Karpas-422 (cell line): ENCODE measurements around the gene ENAH. TPM values are rescaled to one million over a fixed set of nuclear protein-coding genes. Genes with fewer than 3 reads are reported as not detected.

ENCODE experiments used
- DNase-seq: peaks from one replicate; pipeline ENCODE4 v3.0.0-alpha.2; 2015
- H2AFZ ChIP-seq: fragments of 200-600 bp; sonication (generic); 2 replicates; pipeline ENCODE4 v1.6.1; 2014; ENCODE audit warnings: antibody characterized with exemption, low read length, mixed read lengths
- H3K27ac ChIP-seq: fragments of 200-600 bp; sonication (generic); 2 replicates; pipeline ENCODE4 v1.5.1; 2014; ENCODE audit warnings: mild to moderate bottlenecking, low read length, moderate library complexity
- H3K27me3 ChIP-seq: fragments of 200-600 bp; sonication (generic); 2 replicates; pipeline ENCODE4 v1.6.1; 2014; ENCODE audit warnings: low read length, mixed read lengths
- H3K36me3 ChIP-seq: fragments of 200-600 bp; sonication (generic); 2 replicates; pipeline ENCODE4 v1.6.1; 2014; ENCODE audit warnings: low read length, mixed read lengths; ENCODE audit not compliant: insufficient read depth
- H3K4me1 ChIP-seq: fragments of 200-600 bp; sonication (generic); 2 replicates; pipeline ENCODE4 v1.6.1; 2014; ENCODE audit warnings: mild to moderate bottlenecking, low read length, mixed read lengths
- H3K4me2 ChIP-seq: fragments of 200-600 bp; sonication (generic); 2 replicates; pipeline ENCODE4 v1.6.1; 2014; ENCODE audit warnings: low read length, low read depth, mild to moderate bottlenecking; ENCODE audit not compliant: poor library complexity, severe bottlenecking
- H3K4me3 ChIP-seq: fragments of 200-600 bp; sonication (generic); 2 replicates; pipeline ENCODE4 v1.5.1; 2014; ENCODE audit warnings: mild to moderate bottlenecking, antibody characterized with exemption, low read length, mixed read lengths
- H3K79me2 ChIP-seq: fragments of 200-600 bp; sonication (generic); 2 replicates; pipeline ENCODE4 v1.6.1; 2014; ENCODE audit warnings: mild to moderate bottlenecking, low read length, mixed read lengths
- H3K9ac ChIP-seq: fragments of 200-600 bp; sonication (generic); 2 replicates; pipeline ENCODE4 v1.6.0; 2014; ENCODE audit warnings: low read length
- H3K9me2 ChIP-seq: fragments of 200-600 bp; sonication (generic), shearing (Covaris generic); replicated peaks from 2 replicates; pipeline ENCODE4 v1.6.0; 2014; ENCODE audit warnings: mild to moderate bottlenecking, low read length, moderate library complexity; ENCODE audit not compliant: insufficient read depth
- H3K9me3 ChIP-seq: fragments of 300-700, 200-600 bp; sonication (generic); 2 replicates; pipeline ENCODE4 v1.6.1; 2014; ENCODE audit warnings: low read length, mixed read lengths
- H4K20me1 ChIP-seq: fragments of 200-600 bp; sonication (generic); 2 replicates; pipeline ENCODE4 v1.6.1; 2014; ENCODE audit warnings: mild to moderate bottlenecking, antibody characterized with exemption, low read length, low read depth; ENCODE audit not compliant: insufficient read depth
- total RNA-seq: library from RNA; depleted of rRNA; stranded (reverse); fragments of >200 nt; shearing (Covaris generic); gene quantifications from 2 replicates; pipeline ENCODE4 v1.2.3, GENCODE V29; 2014; ENCODE audit warnings: low replicate concordance

Gene ENAH
- total RNA-seq, 1 experiment from 2014 or later: not detected

DNA sequence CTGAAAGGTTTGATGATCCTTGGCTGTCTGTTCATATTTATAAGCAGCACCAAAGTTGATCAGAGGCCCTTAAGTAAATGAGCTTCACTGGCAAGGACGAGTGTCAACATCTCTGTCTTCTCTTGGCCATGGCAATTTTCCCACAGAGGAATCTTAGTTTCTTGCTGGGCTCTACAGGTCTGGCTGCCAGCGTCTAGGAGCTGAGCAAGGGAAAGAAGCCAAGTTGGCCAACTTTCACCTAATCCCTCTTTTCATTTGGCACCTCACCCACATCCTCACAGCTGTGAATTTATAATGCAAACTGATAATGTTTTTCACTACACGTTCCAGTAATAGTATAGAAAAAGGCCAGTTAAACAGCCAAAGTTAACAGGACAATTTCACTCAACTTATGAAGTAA, 126.0 kb downstream of the ENAH start:
- no peaks in the 10 kb centered on the region for H3K9me2 ChIP-seq
- no peaks in the 10 kb centered on the region for H3K36me3 ChIP-seq
- H3K4me1 ChIP-seq: no peaks in the 10 kb centered on the region
- H3K79me2 ChIP-seq: no peaks in the 10 kb centered on the region
- DNase-seq: no peak
- no peaks in the 10 kb centered on the region for H4K20me1 ChIP-seq
- no peak overlapping the region for H3K9ac ChIP-seq
- no peak overlapping the region for H3K27ac ChIP-seq
- no peak overlapping the region for H2AFZ ChIP-seq
- H3K27me3 ChIP-seq: no peaks in the 10 kb centered on the region
- no peak overlapping the region for H3K4me2 ChIP-seq
- no peaks in the 10 kb centered on the region for H3K9me3 ChIP-seq
- no peak overlapping the region for H3K4me3 ChIP-seq

DNA sequence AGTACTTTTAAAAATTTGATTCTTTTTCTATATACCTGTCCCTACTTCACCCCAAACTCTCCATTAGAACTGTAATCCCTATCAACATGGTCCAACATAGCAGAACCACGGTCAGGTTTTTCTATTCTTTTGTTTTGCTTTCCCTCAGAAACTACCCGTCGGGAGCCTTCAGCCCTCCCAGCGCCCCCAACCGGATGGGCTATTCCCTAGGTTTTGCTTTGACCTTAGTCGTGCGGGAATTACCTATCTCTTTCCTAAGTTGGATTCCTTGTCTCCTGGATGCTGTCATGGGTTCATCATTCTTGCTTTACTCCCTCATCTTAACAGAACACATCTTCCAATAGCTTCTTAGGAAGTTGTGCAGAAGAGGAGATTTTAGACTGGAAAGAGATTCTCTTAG, 127.5 kb downstream of the ENAH start:
- Histone ChIP-seq H4K20me1 (no peaks in the 10 kb centered on the region), H3K4me1 (no peaks in the 10 kb centered on the region), H3K4me2 (no peak overlapping the region), H2AFZ (no peak overlapping the region), H3K36me3 (no peaks in the 10 kb centered on the region), H3K27me3 (no peaks in the 10 kb centered on the region), H3K9me3 (no peaks in the 10 kb centered on the region), H3K79me2 (no peaks in the 10 kb centered on the region), H3K9me2 (no peaks in the 10 kb centered on the region), H3K27ac (no peak overlapping the region), H3K9ac (no peak overlapping the region), H3K4me3 (no peak overlapping the region)
- no peak for DNase-seq

DNA sequence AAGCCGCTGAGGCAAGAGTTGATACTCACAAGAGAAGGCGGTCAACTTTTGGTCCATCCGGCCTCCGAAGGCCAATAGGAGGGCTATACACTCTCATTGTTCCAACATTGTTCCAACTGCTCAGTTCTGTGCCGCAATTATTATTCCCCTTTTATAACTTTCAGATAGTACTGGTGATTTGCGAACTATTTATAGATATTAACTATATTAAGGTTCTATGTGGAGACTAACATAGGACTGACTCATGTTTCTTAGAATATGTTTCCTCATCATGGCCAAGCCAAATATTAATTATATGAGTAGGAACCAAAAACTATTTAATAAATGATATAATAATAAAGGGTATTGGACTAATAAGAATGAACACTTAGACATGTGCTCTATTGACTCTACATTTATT, 128.4 kb downstream of the ENAH start:
- DNase-seq: no peak
- H3K4me3 ChIP-seq: no peak overlapping the region
- H3K79me2 ChIP-seq: no peaks in the 10 kb centered on the region
- no peak overlapping the region for H3K4me2 ChIP-seq
- no peaks in the 10 kb centered on the region for H3K36me3 ChIP-seq
- no peaks in the 10 kb centered on the region for H3K9me2 ChIP-seq
- no peak overlapping the region for H2AFZ ChIP-seq
- no peak overlapping the region for H3K9ac ChIP-seq
- no peaks in the 10 kb centered on the region for H4K20me1 ChIP-seq
- no peak overlapping the region for H3K27ac ChIP-seq
- H3K27me3 ChIP-seq: no peaks in the 10 kb centered on the region
- H3K4me1 ChIP-seq: no peaks in the 10 kb centered on the region
- no peaks in the 10 kb centered on the region for H3K9me3 ChIP-seq

DNA sequence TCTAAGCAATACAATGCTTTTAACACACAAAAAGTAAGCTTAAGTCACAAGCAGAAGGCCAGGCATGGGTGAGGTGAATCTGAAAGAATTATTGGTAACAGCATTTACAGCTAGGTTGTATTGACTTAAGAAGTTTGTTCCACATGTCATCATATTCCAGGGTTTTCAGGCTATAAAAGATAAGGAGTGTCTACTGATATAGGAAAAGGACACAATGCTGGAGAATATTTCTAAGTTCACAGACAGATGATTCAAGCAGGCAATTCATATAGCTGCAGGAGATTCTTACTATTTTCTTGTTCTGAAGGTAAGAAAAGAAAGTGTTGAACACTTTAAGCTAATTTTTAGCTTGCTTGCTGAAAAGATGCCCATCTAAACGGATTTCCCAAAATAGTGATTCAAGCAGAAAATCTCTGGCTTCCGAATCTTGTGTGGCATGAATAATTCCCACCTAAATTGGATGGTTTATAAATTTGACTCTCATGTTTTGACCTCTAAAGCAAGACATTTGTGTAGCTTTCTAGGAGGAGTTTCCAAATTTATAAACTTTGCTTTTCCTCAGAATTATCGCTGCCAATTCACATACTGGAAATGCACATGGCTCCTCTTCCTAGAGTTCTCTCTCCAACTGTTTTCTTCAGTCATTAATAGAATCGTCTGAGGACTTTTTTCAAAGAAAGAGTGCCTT, 129.5 kb downstream of the ENAH start:
- no peak for DNase-seq
- H4K20me1 ChIP-seq: no peaks in the 10 kb centered on the region
- H3K9me3 ChIP-seq: no peaks in the 10 kb centered on the region
- no peak overlapping the region for H2AFZ ChIP-seq
- H3K4me3 ChIP-seq: no peak overlapping the region
- no peaks in the 10 kb centered on the region for H3K27me3 ChIP-seq
- H3K4me2 ChIP-seq: no peak overlapping the region
- no peaks in the 10 kb centered on the region for H3K79me2 ChIP-seq
- no peak overlapping the region for H3K27ac ChIP-seq
- no peaks in the 10 kb centered on the region for H3K9me2 ChIP-seq
- H3K36me3 ChIP-seq: no peaks in the 10 kb centered on the region
- H3K9ac ChIP-seq: no peak overlapping the region
- H3K4me1 ChIP-seq: no peaks in the 10 kb centered on the region

DNA sequence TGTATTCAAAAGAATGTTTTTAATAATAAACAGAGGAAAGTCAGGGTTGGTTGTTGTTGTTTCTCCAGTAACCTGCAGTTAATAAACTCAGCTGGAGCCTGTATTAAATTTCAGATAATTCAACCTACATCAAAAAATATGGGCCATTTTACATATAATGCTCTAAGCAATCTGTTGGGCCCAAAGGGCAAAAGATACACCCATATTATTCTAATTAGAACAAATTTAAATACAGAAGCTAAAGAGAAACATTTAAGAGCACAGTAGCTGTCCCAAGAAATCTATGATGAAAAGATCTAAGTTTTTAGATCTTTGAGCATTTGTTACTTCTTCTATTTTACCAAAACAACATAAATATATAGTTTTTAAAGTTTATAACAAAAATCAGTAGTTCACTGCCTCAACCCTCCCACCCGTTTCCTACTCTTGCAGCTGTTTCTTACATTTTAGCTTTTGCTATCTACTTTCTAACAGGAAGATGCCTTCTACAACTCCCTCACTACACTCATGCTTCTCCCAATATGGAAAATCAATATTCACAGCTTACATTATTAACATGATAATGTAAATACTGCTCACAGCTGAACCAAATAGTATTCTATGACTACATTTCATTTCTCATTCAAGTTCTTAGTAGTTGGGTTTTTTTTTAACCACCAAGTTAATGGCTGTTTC, 130.2 kb downstream of the ENAH start:
- no peaks in the 10 kb centered on the region for H3K9me2 ChIP-seq
- no peaks in the 10 kb centered on the region for H3K9me3 ChIP-seq
- DNase-seq: no peak
- H3K79me2 ChIP-seq: no peaks in the 10 kb centered on the region
- H3K36me3 ChIP-seq: no peaks in the 10 kb centered on the region
- H2AFZ ChIP-seq: no peak overlapping the region
- no peaks in the 10 kb centered on the region for H3K4me1 ChIP-seq
- H4K20me1 ChIP-seq: no peaks in the 10 kb centered on the region
- no peak overlapping the region for H3K27ac ChIP-seq
- no peak overlapping the region for H3K4me3 ChIP-seq
- no peak overlapping the region for H3K9ac ChIP-seq
- H3K4me2 ChIP-seq: no peak overlapping the region
- H3K27me3 ChIP-seq: no peaks in the 10 kb centered on the region

DNA sequence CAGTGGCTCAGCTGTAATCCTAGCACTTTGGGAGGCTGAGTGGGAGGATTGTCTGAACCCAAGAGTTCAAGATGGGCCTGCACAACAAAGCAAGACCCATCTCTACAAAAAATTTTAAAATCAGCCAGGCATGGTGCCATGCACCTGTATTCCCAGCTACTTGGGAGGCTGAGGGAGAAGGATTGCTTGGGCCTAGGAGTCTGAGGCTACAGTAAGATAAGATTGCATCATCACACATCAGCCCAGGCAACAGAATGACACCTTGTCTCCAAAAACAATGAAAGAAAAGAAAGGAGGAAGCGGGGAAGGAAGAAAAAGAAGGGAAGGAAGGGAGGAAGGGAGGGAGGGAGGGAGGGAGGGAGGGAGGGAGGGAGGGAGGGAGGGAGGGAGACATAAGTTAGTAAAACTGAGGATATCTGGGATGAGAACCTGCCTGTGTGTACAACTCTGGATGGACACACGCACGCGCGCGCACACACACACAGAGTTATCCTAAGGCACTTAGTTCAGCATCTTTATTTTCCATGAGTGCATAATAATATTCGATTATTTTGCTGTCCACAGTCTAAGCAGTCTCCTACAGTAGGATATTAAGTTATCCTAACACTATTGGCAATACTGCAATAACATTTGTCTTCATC, 132.2 kb downstream of the ENAH start:
- no peak overlapping the region for H3K9ac ChIP-seq
- H3K4me1 ChIP-seq: no peaks in the 10 kb centered on the region
- H3K36me3 ChIP-seq: no peaks in the 10 kb centered on the region
- H3K79me2 ChIP-seq: no peaks in the 10 kb centered on the region
- no peak overlapping the region for H3K27ac ChIP-seq
- H3K9me2 ChIP-seq: no peaks in the 10 kb centered on the region
- no peak overlapping the region for H3K4me2 ChIP-seq
- H3K27me3 ChIP-seq: no peaks in the 10 kb centered on the region
- no peaks in the 10 kb centered on the region for H3K9me3 ChIP-seq
- no peaks in the 10 kb centered on the region for H4K20me1 ChIP-seq
- no peak for DNase-seq
- H2AFZ ChIP-seq: no peak overlapping the region
- no peak overlapping the region for H3K4me3 ChIP-seq

DNA sequence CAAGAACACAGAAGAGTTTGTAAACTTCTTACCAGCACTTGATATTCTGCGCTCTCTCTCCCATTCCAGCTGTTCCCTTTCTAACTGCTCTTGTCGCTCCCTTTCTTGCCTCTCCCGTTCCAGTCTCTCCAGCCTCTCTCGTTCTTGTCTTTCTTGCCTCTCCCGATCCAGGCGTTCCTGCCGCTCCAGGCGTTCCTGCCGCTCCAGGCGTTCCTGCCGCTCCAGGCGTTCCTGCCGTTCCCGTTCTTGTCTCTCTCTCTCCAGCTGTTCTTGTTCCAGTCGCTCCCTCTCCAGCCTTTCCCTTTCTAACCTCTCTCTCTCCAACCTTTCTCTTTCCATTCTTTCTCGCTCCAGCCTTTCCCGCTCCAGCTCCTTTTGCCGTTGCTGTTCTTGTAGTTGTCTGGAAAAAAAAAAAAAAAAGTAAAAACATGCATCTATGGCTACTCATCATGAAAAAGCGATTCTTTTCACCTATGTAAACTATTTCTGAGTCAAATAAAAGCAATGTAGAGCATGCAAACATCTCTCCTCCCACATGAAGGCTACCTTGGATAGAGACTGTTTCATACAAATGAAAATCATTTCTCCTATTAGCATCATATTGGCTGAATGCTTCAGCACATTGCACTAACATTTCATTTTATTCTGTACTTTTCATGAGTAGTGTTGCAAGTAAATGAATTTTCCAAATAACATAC, 133.6 kb downstream of the ENAH start:
- Histone ChIP-seq H3K9ac (no peak overlapping the region), H3K36me3 (no peaks in the 10 kb centered on the region), H4K20me1 (no peaks in the 10 kb centered on the region), H3K9me2 (no peaks in the 10 kb centered on the region), H3K4me2 (no peak overlapping the region), H3K4me3 (no peak overlapping the region), H3K79me2 (no peaks in the 10 kb centered on the region), H3K4me1 (no peaks in the 10 kb centered on the region), H3K27me3 (no peaks in the 10 kb centered on the region), H3K9me3 (no peaks in the 10 kb centered on the region), H3K27ac (no peak overlapping the region), H2AFZ (no peak overlapping the region)
- no peak for DNase-seq

DNA sequence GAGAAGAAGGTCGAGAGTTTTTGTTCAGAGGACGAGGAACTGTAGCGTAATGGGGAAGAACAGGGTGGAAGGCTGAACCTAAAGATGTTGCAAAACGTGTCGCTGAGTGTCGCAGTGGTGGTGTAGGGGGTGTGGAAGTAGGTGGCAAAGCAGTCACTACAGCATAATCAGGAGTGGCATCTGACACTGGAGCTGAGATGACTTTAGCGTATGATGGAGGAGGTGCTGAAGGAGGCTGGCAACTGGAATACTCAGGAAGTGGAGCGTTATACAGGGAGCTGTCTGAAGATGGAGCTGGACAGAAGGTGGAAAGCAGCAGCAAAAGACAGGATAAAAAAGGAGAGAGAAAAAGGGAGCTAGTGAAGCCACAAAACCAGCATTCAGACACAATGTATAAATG, 135.2 kb downstream of the ENAH start:
- H3K36me3 ChIP-seq: no peaks in the 10 kb centered on the region
- H3K9me2 ChIP-seq: no peaks in the 10 kb centered on the region
- no peaks in the 10 kb centered on the region for H3K27me3 ChIP-seq
- H3K4me2 ChIP-seq: no peak overlapping the region
- no peaks in the 10 kb centered on the region for H3K9me3 ChIP-seq
- no peaks in the 10 kb centered on the region for H3K4me1 ChIP-seq
- no peak overlapping the region for H3K9ac ChIP-seq
- H3K4me3 ChIP-seq: no peak overlapping the region
- DNase-seq: no peak
- H3K79me2 ChIP-seq: no peaks in the 10 kb centered on the region
- no peak overlapping the region for H2AFZ ChIP-seq
- H4K20me1 ChIP-seq: no peaks in the 10 kb centered on the region
- H3K27ac ChIP-seq: no peak overlapping the region
